Measurements from ENCODE around the gene PRKCI. TPM values are rescaled to one million over a fixed set of nuclear protein-coding genes. Genes with fewer than 3 reads are reported as not detected.
A peak's percentile ranks its signal among the peaks of the same experiment; 100 is the strongest.
"Not testable (repeated sequence)": the region's sequence is repeated elsewhere in the genome, so short reads cannot be mapped to it uniquely, and the experiment has no call there.

The PRKCI gene
- 4.5 TPM for polyA plus RNA-seq (2012; ENCODE audit: missing spikeins)

DNA sequence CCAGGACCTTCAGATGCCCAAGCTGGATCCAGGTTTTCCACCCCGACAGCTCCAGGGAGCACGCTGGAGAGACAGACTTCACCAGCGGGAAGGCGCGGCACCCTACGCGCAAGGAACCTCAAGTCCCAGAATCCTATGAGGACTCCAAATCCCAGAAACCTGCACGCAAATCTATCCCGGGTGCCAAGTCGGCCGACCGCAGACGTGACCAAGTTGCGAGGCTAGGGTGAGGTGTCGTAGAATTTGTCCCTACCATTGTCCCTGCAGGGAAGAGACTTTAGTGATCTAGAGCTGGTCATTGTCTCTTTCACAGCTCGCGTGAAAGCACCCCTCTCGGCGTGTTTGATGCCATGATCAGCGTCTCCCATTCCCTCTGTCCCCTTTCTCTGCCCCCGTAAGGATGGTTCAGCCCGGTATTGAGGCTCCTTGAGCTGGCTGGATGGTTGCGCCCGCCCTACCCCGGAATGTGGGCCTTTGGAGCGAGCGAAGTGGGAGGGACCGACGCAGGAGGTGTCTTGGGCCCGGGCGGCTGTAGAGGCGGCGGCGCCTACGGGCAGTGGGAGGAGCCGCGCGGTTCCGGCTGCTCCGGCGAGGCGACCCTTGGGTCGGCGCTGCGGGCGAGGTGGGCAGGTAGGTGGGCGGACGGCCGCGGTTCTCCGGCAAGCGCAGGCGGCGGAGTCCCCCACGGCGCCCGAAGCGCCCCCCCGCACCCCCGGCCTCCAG, at the start of gene PRKCI:
Gene PRKCI (plus strand): TSS at position 501 of the 723 bp plus-strand sequence. CDS start 246 bp downstream, outside the sequence.
- peak; percentile 85 for DNase-seq (ENCODE audit: insufficient read length)
- TF ChIP-seq TAF1 (IDR thresholded peaks at IDR 0.05; ENCODE audit: borderline replicate concordance, low read depth, low read length) (no peak), POLR2A (IDR thresholded peaks at IDR 0.05; ENCODE audit: low read depth, low read length) (no peak; the same call in 1 of the 2 replicates), POLR2AphosphoS5 (IDR thresholded peaks at IDR 0.05; ENCODE audit: low read depth, low read length) (no peak)
- peak; percentile 97 for FAIRE-seq

DNA sequence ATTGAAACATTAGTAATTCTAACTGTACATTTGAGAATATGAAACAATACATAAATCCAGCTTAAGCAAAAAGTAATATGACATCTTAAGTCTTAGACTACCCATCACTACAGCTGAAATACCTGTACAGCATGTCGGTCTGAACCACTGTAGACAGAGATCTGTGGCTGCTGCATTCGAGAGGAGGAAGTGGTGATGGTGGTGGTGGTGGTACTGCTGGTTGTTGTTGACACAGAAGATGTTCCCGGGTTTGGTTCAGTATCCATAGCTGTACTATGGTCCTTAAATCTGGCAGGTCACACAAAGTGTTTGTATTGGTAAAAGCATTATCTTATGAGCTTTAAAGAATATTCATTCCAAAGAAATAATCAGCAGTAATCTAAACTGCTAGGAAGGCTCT, 43.6 kb upstream of the PRKCI start:
- DNase-seq (ENCODE audit: insufficient read length) (no peak), FAIRE-seq (no peak)
- TF ChIP-seq POLR2A (IDR thresholded peaks at IDR 0.05; ENCODE audit: low read depth, low read length) (no peak), TAF1 (IDR thresholded peaks at IDR 0.05; ENCODE audit: borderline replicate concordance, low read depth, low read length) (no peak), POLR2AphosphoS5 (IDR thresholded peaks at IDR 0.05; ENCODE audit: low read depth, low read length) (no peak)

DNA sequence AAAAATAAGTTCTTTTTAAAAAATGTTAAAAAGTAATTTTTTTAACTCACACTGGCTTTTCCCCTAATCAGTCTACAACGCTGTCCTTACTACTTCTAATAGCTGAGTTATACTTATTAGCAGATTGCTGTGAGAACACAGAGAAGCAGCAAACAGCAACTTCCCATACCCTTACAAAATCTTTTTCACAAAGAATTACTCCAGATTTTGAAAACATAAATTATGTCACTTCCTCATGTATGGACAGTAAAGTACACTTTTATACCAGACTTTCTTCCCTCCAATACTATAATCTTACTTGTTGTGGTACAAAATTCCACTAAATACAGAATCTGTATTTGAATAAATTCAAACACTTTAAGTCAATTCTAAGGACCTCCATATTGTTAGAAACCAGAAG, 42.8 kb upstream of the PRKCI start:
- no peak for TF ChIP-seq TAF1 (IDR thresholded peaks at IDR 0.05; ENCODE audit: borderline replicate concordance, low read depth, low read length)
- no peak for TF ChIP-seq POLR2A (IDR thresholded peaks at IDR 0.05; ENCODE audit: low read depth, low read length)
- no peak for DNase-seq (ENCODE audit: insufficient read length)
- FAIRE-seq, result no peak

GRCh38 chr3:170180079-170180907, 41.9 kb upstream of the PRKCI start:
- DNase-seq (ENCODE audit: insufficient read length), result no peak
- TF ChIP-seq TAF1 (IDR thresholded peaks at IDR 0.05; ENCODE audit: borderline replicate concordance, low read depth, low read length) (no peak), POLR2A (IDR thresholded peaks at IDR 0.05; ENCODE audit: low read depth, low read length) (no peak), POLR2AphosphoS5 (IDR thresholded peaks at IDR 0.05; ENCODE audit: low read depth, low read length) (no peak)
- peak; percentile 77 for FAIRE-seq

DNA sequence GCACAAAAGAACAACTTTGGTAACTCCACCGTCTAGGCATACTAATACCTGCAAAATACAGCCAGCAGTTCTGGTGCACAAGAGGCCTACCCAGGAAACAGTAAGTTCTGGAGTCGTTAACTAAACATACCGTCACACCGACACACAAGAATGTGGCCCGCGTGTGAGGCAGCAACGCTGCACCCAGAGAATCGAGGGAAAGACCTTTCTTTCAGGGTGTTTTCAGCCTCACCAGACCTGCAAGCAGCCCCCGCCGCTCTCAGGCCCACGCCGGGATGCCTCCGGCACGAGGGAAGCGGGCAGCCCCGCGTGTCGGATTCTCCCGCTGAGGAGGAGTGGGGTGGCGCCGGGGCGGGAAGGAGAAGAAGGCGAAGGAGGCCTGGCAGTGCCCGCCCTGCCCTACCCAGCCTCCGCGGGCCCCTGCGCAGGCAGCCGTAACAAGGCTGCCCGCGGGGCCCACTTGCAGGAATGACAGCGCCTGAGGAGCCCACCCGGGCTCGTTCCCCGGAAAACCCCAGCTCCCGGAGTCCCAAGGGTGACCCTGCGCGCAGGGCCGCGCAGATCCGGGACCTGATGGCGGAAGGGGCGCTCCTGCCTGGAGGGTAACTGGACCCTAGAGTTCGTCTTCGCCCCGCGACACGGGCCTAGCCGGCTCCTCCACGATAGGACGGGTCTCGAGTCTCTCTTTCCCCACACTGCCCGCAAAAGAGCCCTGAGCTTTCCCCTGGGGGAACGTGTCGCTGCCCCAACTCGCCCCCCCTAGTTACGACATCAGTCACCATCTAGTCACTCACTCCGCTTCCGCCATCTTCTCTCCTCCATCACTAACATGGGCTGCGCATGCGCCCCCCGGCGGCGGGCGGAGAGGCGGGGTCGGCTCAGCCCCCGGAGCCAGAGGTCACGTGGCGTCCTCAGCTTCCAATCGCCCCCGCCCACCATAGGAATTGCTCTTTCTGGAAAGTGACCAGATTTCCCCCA, 41.0 kb upstream of the PRKCI start, which contains the start of gene PHC3:
Gene PHC3 (minus strand): TSS at position 826 of the 978 bp plus-strand sequence. CDS start 18 bp downstream, at position 808.
- peak; percentile 85 for TF ChIP-seq TAF1 (IDR thresholded peaks at IDR 0.05; ENCODE audit: borderline replicate concordance, low read depth, low read length)
- TF ChIP-seq POLR2AphosphoS5 (IDR thresholded peaks at IDR 0.05; ENCODE audit: low read depth, low read length), result peak; percentile 90
- peak; percentile 90 for TF ChIP-seq POLR2A (IDR thresholded peaks at IDR 0.05; ENCODE audit: low read depth, low read length)
- FAIRE-seq, result peak; percentile 96
- DNase-seq (ENCODE audit: insufficient read length), result peak; percentile 89

DNA sequence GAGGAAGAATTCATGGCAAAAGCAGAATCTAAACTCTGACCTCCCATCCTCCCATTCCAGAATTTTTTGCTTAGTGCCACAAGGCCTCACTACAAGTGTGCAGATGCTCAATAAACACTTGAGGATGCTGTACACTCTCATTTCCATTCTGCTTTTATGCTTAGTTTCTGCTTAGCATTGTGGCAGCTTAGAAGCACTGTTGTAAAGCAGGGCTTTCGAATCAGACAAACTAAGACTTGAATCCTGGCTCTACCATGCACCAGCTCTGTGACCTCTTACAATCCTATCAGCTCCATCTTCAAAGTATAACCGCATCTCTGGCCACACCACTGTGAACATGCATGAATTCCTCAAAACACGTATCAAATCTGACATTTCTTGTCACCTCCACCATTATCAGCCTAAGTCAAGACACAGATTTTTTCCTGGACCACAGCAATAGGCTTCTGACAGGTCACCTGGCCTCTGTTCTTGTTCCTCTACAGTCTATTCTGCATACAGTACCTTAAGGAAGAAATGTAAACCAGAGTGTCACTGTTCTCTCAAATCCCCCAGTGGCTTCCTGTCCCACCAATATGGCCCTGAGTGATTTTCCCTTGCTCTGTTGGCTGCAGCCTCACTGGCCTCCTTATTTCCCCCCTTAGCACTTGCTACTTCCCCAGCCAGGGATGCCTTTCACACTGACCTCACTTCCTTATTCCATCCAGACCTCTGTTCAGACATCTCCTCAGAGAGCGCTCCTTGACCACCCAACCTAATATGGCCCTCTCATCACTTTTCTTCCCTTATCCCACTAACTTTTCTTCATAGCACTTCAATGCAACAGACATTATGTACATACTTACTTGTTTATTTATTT, 32.6 kb upstream of the PRKCI start:
- FAIRE-seq (no peak), DNase-seq (ENCODE audit: insufficient read length) (no peak)
- TF ChIP-seq TAF1 (IDR thresholded peaks at IDR 0.05; ENCODE audit: borderline replicate concordance, low read depth, low read length) (no peak), POLR2AphosphoS5 (IDR thresholded peaks at IDR 0.05; ENCODE audit: low read depth, low read length) (no peak), POLR2A (IDR thresholded peaks at IDR 0.05; ENCODE audit: low read depth, low read length) (no peak)

DNA sequence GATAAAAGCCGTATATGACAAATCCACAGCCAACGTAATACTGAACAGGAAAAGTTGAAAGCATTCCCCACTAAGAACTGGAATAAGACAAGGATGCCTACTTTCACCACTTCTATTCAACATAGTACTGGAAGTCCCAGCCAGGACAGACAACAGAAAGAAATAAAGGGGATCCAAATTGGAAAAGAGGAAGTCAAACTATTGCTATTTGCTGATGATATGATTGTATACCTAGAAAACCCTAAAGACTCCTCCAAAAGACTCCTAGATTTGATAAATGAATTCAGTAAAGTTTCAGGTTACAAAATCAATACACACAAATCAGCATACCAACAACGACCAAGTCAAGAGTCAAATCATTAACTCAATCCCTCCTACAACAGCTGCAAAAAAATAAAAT, 26.5 kb upstream of the PRKCI start:
- not testable (repeated sequence) for DNase-seq (ENCODE audit: insufficient read length); FAIRE-seq

- DNase-seq (ENCODE audit: insufficient read length), result no peak
- no peak for FAIRE-seq
- TF ChIP-seq TAF1 (IDR thresholded peaks at IDR 0.05; ENCODE audit: borderline replicate concordance, low read depth, low read length) (no peak), POLR2A (IDR thresholded peaks at IDR 0.05; ENCODE audit: low read depth, low read length) (no peak), POLR2AphosphoS5 (IDR thresholded peaks at IDR 0.05; ENCODE audit: low read depth, low read length) (no peak)
Observed at GRCh38 chr3:170196833-170197232, 25.4 kb upstream of the PRKCI start.

DNA sequence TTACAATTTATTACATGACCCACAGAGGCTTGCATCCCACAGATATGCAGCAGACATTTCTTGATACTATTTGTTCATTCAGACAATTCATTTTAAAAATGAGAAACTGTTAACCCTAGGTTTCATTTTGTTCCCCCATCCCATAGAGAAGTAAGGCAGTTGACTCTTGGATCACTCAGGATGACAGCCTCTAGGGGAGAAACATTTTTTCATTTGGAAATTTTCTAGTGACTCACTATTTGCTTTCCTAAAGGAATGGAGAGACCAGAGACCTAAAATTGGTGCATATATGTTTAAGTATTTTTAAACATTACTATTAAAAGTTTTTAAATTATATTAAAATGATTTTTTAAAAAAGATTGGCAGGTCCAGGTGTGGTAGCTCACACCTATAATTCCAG, 21.2 kb upstream of the PRKCI start:
- TF ChIP-seq POLR2AphosphoS5 (IDR thresholded peaks at IDR 0.05; ENCODE audit: low read depth, low read length) (no peak), POLR2A (IDR thresholded peaks at IDR 0.05; ENCODE audit: low read depth, low read length) (no peak), TAF1 (IDR thresholded peaks at IDR 0.05; ENCODE audit: borderline replicate concordance, low read depth, low read length) (no peak)
- DNase-seq (ENCODE audit: insufficient read length) (no peak), FAIRE-seq (no peak)

DNA sequence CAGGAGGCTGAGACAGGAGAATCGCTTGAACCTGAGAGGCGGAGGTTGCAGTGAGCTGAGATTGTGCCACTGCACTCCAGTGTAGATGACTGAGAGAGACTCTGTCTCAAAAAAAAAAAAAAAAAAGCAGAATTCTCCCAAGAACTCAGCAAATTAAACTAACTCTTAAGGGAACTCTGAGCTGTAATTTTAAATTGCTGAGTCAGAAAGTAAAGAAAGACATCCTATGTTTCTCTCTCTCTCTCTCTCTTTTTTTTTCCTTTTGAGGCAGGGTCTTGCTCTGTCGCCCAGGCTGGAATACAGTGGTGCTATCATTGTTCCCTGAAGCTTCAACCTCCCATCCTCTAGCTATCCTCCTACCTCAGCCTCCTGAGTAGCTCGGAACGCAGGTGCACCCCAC, 20.7 kb upstream of the PRKCI start:
- DNase-seq (ENCODE audit: insufficient read length) (no peak), FAIRE-seq (no peak)
- TF ChIP-seq TAF1 (IDR thresholded peaks at IDR 0.05; ENCODE audit: borderline replicate concordance, low read depth, low read length) (no peak), POLR2A (IDR thresholded peaks at IDR 0.05; ENCODE audit: low read depth, low read length) (no peak), POLR2AphosphoS5 (IDR thresholded peaks at IDR 0.05; ENCODE audit: low read depth, low read length) (no peak)
